GM19240 (cell line): ENCODE results near the gene ATOH8.
"Not testable (repeated sequence)": the region's sequence is repeated elsewhere in the genome, so short reads cannot be mapped to it uniquely, and the experiment has no call there.

Experiments
- DNase-seq: peaks from one replicate; pipeline ENCODE4 v3.0.0; 2011; ENCODE audit warnings: low spot score; ENCODE audit not compliant: insufficient read length

Gene ATOH8, protein sequence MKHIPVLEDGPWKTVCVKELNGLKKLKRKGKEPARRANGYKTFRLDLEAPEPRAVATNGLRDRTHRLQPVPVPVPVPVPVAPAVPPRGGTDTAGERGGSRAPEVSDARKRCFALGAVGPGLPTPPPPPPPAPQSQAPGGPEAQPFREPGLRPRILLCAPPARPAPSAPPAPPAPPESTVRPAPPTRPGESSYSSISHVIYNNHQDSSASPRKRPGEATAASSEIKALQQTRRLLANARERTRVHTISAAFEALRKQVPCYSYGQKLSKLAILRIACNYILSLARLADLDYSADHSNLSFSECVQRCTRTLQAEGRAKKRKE

DNA sequence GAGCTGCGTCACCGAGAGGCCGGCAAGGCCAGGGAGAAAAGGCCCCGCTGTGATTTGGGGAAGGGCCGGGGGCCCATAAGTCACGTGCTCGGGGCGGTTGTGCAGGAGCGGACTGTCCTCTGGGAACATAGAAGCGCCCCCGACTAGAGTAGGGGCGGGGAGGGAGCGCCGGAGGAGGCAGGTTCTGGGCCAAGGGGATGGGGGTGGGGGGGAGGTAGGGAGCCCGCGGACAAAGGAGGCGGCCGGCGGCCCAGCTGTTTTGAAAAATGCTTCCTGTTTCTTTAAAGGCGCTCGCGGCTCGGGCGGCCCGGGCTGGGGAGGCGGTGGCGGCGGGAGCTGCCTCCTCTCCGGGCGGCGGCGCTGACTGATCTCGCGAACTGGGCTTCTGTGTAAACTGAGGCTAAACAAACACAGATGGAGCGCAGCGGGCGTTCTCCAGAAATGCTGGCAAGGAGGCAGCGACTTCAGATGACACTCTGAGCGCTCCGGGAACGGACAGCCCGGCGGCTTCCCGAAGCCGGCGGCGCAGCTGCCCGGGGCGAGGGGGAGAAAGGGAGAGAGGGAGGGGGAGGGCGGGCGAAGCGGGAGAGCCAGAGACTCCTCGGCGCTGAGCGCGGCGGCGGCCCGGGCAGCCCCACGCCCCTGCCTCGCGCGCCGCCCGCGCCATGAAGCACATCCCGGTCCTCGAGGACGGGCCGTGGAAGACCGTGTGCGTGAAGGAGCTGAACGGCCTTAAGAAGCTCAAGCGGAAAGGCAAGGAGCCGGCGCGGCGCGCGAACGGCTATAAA is at the start of gene ATOH8:
TSS of gene ATOH8 (plus strand) at position 467 of the 788 bp plus-strand sequence. CDS start at position 666, 199 bp downstream.
- no peak for DNase-seq

DNA sequence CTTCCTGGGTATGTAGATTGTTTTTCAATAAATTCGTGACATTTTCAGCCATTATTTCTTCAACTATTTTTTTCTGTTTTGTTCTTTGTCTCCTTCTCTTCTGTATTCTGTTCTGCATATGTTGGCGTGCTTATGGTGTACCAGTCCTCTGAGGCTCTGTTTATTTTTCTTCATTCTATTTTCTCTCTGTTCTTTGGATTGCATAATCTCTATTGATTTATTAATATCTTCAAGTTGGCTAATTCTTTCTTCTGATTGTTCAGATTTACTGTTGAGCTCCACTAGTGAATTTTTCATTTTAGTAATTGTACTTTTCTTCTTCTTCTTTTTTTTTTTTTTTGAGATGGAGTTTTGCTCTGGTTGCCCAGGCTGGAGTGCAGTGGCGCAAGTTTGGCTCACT is 49.8 kb upstream of the ATOH8 start:
- DNase-seq, result no peak

DNA sequence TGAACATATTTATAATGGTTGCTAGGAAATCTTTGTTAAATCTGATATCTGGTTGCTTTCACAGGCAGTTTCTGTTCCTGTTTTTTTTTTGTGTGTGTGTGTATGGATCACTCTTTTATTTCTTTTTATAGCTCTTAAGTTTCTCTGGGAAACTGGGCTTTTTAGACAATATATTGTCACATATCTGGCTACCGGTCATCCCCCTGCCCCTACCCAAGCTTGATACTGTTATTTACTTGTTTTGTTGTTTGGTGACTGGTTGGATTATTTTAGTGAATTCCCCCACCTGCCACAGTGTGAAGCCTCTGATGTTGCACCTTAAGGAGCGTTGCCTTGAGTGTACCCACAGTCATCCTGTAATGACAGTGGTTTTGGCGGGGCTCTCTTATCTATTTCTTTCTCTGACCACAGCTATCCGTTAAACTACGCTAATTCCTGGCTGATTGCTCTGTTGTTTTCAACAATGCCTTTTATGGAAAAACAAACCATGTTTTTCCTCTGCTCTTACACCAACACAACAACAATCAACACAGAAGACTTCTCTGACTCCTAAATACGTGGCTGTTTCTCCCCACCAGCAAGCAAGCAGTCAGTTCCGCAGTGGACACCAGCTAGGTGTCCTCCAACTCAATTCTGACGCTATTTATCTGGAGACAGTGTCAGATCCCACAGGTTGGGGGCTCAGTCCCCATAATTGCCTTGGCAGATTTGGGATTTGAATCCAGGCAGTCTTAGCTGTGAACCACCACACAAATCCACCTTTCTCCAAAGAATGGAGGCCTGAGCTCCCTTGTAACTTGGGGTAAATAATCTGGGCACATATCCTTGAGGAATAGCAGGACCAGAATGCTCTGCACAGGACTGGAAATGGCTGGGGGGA is 48.8 kb upstream of the ATOH8 start:
- DNase-seq, result no peak

DNA sequence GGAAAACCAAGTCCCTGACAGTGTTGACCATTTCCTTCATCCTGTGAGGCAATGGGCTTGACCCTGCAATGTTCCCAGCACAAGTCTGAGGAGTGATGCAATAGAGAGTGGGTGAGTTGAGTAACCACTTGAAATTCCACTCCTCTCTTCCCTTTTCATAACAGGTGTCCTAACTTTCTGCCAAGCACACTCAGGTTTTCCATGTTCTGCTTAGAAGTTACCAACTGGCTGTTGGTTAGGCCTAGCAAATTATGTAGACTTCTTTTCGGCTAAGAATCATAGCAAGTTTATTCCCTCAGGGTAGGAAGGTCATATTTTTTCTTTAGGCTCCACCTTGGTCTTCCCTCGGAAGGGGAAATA is 48.1 kb upstream of the ATOH8 start:
- DNase-seq, result no peak

DNA sequence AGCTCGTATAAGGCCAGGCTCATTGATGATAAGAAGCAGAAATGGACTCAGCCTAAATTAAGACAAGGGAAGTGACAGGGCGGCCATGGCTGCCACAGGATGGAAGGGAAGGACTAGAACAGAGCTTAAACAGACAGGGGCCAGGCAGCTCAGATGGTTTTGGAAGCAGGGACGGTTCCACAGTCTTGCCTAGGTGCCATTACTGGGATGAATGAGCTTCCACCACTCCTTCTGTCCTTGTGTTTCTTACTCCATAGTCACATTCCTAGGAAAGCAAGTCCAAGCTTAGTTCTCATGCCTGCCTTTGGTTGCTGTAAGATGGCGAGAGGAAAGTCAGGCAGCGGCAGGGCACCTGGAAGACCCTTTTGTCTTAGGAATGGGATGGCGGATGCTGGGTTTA is 47.7 kb upstream of the ATOH8 start:
- no peak for DNase-seq

DNA sequence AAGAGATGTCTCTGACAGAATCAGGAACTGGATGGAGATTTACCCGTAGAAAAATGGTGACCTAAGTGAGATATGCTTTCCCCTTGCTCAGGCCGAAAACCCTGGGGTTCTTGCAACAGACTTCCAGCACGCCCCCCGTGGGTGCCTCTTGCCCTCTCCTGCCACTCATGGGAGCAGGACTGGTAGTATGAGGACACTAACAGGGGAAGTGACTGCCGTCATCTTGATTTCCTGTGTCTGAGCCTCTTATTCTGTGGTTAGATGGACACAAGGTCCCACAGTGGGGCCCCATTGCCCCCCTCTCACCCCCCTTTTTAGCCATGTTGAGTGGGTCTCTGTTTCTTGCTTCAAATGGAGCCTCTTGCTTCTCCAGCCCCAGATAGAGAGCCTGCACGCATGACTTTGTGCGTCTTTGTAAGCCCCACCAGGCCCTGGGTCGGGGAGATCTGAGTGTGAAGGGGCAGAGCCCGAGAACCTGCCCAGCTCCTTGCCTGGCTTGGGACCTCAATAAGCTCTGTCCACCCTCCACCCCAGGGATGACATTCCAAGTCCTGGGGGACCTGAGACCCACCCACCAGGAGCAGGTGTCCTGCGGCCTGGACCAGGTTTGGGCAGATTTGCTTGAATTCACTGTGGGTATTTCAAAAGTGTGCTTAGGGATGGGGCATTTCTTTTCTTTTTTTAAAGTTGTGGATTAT is 47.0 kb upstream of the ATOH8 start:
- no peak for DNase-seq

DNA sequence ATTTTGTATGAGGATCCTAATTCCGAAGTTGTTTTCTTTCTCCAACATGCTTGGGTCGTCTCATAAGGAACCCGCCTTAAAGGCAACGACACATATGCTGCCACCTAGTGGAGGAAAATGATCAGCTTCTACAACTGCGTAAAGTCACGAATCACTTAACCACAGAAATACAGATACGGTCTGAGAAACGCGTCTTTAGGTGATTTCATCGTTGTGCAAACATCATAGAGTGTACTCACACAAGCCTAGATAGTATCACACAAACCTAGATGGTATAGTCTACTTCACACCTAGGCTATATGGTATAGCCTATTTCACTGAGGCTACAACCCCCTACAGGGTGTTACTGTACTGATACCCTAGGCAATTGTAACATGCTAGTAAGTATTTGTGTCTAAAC is 46.5 kb upstream of the ATOH8 start:
- DNase-seq, result peak; percentile 59

DNA sequence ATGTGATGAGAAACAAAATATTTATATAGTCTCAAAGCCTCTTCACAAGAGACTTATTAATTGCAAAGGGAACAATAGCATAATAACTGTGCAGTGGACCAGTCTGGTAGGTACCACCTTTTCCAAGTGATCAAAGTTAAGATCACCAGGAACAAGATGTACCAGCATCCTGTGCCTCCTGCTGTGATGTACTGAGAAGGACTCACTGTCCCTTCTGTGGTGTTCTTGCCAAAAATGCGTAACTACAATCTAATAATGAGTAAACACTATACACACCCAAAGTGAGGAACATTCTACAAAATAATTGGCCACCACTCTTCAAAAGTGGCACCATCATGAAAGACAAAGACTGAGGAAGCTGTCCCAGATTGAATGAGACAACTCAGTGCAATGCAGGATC is 45.1 kb upstream of the ATOH8 start:
- DNase-seq, result no peak

DNA sequence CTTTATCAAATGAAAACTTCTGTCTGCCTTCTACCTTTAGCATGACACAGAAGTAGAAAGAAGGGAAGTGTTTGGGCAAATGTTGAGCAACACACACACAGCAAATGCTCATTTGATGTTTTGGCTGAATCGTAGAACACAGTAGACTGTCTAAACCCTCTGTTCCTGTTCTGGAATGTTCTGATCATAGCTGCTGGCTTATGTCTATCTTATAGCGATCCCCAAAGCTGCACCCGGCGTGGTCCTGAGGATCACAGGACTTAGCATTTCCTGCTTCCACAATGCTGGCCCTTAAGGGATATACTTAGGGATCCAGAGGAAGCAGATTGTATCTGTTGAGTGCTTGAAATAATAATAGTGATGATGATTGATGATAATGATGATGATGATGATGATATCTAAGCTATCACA is 44.4 kb upstream of the ATOH8 start:
- DNase-seq, result no peak

DNA sequence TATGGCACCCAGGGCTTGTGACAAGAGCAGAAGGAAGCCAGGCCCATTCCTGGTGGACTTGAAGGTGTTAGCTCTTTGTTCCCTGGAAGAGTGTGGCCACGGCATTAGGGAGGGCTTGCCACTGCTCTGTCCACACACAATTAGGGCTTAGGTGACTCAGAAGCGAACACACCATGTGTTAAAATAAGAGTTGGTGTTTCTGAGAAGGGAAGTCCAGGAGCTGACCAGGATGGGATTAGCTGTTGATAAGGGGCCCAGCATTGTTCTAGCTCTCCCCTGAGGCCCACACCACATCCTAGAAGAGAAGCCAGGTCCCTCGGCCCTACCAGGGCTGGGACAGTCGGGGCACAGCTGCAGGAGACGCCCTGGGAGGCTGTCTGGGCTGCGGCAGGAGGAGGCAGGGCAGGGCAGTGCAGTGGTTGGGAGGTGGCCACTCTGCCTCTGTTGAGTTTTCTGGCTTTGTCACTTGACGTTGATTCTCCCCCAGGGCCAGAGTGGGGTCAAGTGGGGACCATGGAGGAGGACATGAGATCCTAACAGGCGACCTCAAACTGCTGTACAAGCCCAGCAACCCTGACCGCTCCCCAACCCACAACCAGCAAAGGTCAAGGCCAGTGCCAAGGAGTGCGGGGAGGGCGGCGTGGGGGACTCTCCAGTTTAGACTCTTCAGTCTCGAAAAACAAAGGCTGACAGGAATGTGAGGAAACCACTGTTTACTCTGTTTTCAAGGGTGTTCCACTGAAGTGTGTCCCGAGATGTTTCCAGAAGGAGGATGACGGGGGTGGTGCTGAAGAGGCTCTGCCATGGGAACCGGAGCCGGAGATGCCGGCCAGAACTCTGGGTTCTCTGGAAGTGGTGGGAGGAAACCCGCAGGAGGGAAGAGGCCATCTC is 42.9 kb upstream of the ATOH8 start:
- DNase-seq, result no peak

DNA sequence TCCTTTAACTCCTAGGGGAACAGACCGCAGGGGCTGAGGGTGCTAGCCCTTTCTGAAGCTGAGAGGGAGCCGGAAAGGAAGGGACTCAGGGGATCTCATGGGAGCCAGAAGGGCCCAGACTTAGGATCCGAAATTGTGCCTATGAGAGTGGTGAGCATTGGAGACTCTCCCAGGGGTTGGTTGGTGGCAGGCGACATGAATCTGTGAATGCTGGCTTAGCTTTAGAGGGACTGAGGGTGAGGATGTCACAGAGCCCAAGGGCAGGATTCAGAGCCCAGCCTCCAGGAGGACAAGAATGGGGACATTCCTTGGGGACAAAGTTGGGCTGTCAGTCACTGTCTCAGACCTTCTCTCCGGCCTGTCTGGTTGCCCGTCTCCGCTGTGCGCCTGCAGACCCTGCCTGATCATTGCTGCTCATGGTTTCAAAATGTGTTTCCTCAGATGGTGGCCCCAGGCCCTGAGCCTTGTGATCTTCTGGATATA is 42.2 kb upstream of the ATOH8 start:
- DNase-seq, result no peak

DNA sequence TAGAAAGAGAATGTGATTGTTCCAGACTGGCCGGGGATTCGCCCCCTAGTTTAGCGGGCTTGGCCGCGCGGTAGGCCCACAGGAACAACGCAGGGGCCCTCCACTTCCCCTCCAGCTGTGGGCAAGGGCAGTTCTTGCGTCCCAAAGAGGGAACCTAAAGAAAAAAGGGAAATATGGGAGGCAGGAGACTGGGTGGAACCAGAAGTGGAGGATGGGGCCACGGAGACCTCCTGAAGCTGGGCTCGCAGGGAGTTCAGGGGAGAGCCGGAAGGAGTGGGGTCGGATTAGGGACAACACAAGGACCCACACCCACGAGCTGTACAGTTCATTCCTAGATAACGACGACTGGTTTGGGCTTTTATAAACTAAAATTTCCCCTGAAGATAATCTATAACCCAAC is 41.5 kb upstream of the ATOH8 start:
- DNase-seq, result no peak

DNA sequence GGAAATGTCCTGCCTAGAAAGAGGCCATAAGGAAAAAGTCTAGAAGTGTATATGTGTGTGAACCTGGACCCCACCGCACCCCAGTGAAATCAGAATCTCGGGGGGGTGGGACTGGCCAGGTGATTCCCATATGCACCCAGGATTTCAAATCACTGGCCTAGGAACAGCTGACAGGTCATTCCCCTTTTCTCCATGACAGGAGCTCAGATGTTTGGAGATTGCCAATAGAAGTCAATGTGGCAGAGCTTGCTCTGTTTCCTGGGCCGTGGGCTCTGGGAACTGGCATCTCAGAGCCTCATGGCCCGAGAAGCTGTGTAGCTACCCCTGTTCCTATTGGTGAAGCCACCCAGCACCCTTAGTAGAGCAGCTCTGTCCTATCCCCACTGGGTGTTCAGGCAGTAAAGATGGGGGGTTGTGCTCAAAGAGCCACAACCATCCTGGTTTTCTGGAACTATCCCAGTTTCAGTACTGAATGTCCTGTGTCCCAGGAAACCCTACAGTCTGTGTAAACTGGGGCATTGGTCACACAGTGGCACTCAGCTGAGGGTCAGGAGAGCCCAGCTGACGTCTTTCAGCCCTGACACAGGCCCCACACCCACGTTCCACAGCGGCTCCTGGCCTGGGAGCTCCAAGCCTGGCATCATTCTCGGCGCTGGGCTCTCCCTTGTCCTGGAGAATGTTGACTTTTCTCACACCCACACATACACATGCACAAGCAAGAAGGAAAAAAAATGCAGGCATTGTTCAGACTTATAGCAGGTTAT is 40.8 kb upstream of the ATOH8 start:
- DNase-seq, result no peak

DNA sequence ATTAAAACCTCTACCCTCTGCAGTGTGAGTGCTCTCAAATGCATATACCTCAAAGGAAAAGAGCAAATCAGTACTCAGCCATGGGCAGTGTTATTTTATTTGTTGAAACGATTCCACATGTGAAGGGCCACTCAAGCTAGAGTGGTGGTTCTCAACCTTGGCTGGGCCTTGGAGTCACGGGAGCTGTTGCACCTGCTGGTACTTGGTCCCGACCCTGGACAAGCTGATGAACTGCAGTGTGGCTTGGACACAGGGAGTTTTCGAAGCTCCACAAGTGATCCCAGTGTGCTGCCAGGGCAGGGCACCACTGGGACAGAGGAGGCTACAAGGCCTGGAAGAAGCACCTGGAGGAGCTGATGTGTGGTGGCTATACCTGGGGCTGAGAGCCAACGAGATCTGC is 40.0 kb upstream of the ATOH8 start:
- no peak for DNase-seq

DNA sequence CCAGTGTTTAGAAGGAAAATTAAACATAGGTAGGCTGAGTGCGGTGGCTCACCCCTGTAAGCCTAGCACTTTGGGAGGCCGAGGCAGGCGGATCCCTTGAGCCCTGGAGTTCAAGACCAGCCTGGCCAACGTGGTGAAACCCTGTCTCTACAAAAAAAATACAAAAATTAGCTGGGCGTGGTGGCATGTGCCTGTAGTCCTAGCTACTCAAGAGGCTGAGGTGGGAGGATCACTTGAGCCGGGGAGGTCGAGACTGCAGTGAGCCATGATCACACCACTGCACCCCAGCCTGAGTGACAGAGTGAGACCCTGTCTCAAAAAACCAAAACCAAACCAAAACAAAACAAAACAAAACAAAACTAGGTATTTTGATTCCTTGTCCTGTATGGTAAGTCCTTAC is 39.4 kb upstream of the ATOH8 start:
- DNase-seq, result not testable (repeated sequence)

DNA sequence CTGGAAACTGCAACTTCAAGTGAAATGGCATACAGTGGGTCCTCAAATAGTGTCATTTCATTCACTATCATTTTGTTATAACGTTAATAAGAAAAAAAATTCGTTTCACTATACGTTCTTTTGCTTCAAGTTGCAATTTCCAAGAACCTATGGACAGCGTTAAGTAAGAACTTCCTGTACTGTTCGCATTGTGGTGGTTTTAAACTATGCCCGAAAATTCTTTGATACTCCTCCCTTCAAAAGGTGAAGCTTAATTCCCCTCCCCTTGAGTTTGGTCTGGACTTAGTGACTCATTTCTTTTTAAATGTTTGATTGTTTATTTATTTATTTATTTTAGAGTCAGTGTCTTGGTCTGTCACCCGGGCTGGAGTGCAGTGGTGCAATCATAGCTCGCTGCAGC is 39.0 kb upstream of the ATOH8 start:
- no peak for DNase-seq

DNA sequence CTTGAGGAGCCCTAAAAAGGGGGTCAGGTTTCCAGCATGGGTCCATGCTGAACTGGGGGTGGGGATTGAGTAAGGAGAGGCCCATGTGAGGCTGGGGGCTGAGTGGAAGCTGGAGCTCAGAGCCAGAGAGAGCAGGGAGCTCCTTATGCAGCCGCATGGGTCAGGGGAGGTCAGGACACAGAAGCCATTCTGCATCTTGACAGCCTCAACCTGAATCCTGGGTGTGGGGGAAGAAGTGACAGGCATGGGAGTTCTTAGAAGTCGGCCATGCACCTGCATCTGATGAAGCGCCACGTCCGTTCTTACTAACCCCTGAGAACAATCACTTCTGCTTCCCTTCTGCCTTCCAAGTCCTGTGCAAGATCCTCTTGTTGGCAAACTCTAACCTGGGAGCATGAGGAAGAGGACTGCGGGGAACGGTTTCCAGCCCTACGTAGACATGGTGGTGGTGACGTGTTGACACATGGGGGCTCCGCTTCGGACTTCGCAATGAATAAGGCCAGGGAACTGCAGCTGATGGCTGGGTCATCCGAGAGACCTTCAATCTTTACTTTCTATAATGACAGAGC is 37.4 kb upstream of the ATOH8 start:
- DNase-seq, result no peak

DNA sequence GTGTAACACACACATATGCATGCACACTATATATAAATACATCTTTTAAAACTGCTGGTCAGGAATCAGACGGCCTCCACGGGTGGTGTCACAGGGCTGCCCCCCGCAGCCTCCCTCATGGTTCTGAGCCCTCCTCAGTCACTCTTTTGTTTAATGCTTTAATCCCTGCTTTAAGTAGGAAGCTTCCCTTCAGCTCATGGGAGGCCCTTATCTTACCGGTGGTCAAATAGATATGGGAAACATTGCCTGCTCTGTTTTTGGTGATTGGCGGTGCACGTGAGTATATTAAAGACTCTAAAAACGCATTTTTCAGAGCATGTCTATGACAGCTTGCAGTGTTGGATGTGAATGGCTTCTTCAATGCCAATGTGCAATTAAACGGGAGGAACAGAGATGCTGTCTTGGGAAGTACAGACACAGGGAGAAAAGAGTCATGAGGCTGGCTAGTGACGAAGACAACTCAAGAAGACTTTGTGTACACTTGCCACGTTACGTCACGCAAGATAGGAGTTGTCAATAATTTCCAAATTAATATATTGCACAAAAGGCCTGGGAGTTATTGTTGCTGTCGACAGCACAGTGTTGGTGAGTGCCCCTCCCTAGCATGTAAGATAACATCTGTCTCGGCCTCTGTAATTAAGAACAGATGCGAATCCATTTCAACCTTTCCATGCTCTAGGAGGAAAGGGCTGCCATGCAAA is 36.3 kb upstream of the ATOH8 start:
- DNase-seq, result no peak

DNA sequence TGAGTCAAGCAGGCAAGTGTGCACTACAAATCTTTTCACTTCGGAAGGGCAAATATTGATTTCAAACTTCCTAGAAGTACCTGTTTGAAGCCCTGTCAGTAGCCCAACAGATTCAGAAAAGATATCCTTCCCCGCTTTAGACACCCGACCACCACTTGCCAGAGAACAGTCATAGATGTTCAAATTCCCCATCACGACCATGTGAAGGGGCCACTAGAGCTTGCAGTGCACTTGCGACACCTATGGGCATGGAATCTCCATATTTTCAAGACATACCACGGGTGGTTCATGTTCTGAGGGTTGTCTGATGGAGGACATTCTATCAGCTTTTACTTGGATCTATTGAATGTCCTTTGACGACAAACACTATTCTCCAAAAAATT is 35.8 kb upstream of the ATOH8 start:
- DNase-seq, result no peak
